OCI-LY7 (cell line): ENCODE results near the gene PIGO.

Source experiments
- CTCF ChIP-seq: fragments of 200-600 bp; sonication (generic); conservative IDR thresholded peaks from 2 replicates; pipeline ENCODE4 v1.5.1; 2014; ENCODE audit warnings: mild to moderate bottlenecking, antibody characterized with exemption, low read length, moderate library complexity, mixed read lengths
- EZH2phosphoT487 ChIP-seq: fragments of 200-600 bp; sonication (generic); IDR thresholded peaks from 2 replicates; pipeline ENCODE4 v1.6.1; 2018; ENCODE audit warnings: low read depth, borderline replicate concordance, mild to moderate bottlenecking, mixed run types, antibody characterized with exemption, low read length, moderate library complexity, mixed read lengths

- TF ChIP-seq CTCF (no peak), EZH2phosphoT487 (no peak)
Measured at GRCh38 chr9:35091536-35091935, 4.9 kb downstream of the PIGO start.
